Measurements from ENCODE around the gene NANOS2.

The NANOS2 gene

DNA sequence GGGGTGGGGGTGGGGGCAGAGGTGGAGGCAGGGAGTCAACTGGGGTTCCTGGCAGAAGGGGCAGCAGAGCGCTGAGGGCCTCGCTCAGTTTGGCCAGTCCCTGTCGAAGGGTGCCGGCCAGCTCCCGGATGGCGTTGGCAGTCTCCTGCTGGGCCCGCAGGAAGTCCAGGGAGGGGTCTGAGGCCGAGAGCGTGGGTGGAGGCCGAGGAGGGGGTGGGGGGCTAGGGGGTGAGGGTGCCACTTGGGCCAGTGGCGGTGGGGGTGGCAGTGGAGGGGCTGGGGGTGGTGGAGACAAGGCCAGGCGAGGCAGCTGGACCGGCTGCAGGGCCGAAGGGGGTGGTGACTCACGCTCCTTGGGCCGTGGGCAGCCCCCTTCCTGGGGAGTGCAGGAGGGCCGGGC is 23.7 kb downstream of the NANOS2 start:
- no peak for DNase-seq

- no peak for DNase-seq
These were observed 25.2 kb downstream of the NANOS2 start for GRCh38 chr19:45889210-45889885.

- no peak for DNase-seq
These were observed 27.3 kb downstream of the NANOS2 start for GRCh38 chr19:45887200-45887710.

GRCh38 chr19:45886427-45887199 is 28.0 kb downstream of the NANOS2 start:
- DNase-seq = peak; percentile 92

- peak; percentile 90 for DNase-seq
These were observed 28.8 kb downstream of the NANOS2 start, which contains the start of gene IRF2BP1 for GRCh38 chr19:45885556-45886426. Gene IRF2BP1, minus strand, starts transcription at chr19:45886141. Its CDS starts 367 bp downstream, at chr19:45885774.

GRCh38 chr19:45884682-45885555 is 29.7 kb downstream of the NANOS2 start:
- DNase-seq = no peak

- DNase-seq = no peak
These were observed 30.5 kb downstream of the NANOS2 start for GRCh38 chr19:45883881-45884681.

GRCh38 chr19:45883586-45883880 is 31.0 kb downstream of the NANOS2 start:
- DNase-seq = no peak

DNA sequence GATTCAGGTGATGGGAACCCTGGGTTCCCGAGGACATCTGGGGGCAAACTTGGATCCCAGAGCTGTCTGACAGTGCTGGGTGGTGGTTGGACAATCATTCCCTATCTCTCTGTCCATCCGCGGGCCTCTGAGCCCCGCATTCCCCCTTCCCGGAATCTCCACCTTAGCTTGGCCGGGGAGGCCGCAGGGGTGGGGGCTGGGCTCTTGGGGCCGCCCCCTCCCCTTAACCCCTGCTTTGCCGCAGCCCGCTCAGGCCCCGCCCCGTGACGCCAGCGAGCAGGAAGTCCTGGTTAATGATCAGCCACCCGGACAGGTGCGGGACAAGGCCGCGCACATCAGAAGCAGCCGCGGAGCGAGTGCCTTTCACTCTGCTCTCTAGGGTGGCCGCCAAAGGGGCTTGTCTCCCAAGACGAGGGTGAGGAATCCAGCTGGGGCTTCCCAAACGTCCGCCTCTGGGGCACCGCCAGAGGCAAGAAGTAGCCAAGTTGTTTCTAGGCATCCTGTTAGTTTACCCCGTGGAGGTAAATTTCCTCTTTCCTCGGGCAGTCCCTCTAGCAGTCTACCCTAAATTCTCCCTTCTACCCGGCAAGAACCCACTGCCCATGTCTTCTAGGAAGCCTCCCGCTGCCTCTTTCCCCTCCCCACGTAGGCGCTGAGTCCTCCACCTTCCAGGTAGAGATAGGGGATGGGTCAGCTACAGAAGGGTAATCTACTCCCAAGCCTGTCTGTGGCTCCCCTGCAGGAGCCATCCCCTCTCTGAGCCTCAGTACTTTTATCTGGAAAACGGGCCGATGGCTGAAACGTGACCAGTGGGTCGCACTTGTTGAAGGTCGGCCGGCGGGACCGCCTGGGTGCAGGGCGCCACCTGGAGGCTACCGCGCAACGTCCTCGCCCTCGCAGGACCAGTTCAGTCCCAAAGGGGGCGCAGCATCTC is 31.7 kb downstream of the NANOS2 start:
- peak; percentile 41 for DNase-seq

DNA sequence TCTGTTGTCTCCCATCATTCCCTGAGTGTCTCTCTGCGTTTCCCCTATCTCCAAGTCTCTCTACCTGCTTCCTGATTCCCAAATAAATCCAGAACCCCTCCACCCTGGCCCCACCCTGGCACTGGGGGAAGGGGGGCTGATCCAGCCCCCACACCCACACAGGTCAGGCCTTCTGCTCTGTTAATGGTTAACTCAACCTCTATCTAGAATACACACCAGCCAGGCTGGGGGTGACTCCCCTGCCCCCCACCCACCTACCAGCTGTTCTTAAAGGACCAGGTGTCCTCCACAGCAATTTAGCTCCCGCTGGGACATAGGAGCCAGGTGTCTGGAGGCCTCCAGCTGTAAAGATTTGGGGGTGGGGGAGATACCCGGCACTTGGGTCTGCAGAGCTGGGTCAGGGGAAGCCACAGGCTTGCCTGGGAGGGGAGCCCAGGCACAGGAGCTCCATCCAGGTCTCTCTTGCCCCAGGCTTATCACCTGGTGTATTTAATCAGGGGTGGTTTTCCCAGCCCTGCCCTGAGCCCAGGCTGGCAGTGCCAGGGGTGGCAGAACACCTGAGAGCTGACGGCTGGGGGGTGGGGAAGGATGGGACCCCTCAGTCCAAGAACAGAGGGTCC is 32.6 kb downstream of the NANOS2 start:
- no peak for DNase-seq

DNA sequence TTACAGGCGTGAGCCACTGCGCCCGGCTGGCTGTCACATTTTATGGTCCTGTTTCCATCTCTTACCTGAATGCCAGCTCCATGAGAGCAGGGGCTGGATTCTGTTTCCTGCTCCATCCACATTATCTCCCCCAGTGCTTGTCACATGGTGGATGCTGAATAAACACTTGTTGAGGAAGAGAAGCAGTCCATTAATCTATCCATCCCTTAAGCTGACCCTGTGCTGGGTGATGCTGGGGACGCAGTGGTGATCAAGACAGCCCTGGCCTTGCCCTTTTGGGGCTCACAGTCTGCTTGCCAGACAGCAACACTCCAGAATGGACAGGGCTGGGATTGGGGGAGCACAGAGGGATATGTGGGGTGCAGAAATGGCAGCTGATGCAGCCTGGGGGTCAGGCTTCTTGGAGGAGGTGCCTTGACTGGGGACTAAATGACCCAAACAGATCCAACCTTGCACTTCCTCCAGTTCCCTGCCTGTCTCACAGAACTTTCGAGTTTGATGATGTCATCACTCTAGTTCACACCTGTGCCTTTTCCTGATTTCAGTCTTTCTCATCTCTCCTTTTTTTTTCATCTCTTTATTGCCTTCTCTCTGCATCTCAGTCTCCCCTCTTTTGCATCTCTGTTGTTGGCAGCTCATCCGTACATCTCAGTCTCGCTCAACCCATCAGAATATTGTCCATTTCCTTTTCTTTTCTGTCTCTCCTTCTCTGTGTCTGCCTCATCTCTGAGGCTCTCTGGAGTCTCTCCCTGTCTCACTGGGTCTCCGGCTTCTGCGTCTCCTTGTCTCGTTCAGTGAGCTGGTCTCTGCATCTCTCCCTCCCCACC is 33.3 kb downstream of the NANOS2 start:
- no peak for DNase-seq

GRCh38 chr19:45879971-45880370 is 34.6 kb downstream of the NANOS2 start:
- no peak for DNase-seq

DNA sequence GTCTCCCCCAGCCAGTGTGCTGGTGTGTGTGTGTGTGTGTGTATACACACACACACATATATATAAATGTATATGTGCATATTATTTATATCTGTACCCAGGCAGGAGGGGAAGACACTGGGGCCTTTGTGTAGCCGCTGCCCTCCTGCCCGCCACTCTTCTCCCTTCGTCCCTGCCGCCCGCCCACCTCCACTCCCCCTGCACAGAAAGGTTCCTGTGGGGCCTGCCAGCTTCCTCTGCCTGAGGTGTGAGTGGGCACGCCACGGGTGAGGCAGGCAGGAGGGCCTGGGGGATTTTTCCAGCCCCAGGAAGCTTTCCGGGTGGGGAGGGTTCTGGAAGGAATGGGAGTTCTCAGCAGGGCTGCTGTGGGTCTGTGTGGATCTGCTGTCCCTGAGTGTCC is 35.5 kb downstream of the NANOS2 start:
- no peak for DNase-seq

DNA sequence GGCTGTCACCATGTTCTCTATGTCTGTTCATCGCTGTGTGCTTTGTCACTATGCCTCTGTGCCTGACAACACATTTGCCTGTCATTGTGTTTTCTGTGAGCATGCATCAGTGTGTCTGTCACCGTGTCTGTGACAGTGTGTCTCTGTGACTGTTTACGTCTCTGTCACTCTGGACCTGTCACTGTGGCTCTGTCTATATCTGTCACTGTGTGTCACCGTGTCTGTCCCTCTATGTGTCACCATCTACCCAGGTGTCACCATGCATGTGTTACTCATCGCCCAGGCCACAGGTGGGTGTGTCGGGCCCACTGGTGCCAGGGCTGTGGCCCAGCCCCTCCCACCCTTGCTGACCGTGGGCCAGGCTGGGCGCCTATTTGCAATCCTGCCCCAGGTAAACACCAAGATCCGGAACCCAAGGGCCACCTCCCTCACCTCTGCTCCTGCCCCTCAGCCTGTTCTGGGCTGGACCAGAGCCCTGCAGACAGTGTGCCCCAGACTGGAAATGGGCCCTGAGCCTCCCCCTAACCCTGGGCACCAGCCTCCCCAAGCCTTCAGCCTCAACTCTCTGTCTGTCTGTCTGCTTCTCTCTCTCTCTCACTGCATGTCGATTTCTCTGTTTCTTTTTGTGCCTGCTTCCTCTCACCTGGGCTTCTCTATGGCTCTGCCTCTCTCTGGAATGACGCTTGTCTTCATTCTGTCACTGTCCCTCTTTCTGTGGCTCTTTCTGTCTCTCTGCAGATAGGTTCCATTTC is 36.4 kb downstream of the NANOS2 start:
- no peak for DNase-seq

DNA sequence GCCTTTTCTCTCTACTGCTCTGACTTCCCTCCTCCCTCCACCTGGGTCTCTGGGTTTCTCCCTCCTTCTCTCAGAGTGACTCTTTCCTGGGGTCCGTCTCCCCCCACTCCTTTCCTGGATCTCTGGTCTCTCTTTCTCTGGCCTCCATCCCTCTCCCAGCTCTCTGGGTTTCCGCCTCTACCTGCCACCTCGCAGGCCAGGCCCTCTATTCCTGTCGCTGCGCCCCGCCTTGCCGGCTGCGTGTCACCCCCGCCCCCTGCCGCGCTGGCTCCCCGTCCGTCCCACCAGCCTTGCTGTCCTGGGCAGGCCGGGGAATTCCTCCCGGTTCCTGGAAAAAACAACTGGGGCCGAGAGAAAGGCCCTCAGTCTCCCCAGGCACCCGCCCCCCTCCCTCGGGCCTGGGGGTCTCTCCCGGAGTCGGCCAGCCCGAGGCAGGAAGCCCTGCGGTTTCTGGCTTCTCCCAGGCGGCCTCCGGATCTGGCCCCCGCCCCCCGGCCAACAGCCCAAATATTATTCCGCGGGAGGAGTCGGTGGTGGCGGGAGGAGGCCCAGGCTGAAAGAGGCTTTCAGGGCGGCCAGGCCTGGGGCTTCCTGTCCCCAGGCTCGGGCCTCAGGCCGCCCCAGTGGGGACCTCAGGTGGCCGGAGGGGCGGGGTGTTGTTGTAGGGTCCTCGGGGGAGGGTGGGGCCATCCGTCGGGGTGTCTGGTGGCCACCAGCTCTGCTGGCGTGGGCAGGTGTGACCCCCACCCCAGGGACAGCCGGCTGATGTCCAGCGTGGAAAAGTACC is 38.0 kb downstream of the NANOS2 start:
- DNase-seq = no peak

GRCh38 chr19:45876161-45876410 is 38.5 kb downstream of the NANOS2 start:
- DNase-seq = no peak

DNA sequence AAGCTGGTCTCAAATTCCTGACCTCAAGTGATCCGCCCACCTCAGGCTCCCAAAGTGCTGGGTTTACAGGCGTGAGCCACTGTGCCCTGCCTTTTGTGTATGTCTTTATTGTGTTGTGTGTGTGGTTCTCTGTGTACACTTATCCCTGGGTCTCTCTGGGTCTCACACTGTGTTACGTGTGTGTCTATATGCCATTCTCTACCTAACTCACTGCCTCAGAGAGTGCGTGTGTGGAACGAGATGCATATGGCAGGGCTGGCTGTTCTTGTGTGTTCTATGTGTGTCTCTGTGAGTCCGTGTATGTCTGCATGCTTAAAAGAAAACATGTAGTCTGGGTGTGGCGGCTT is 40.0 kb downstream of the NANOS2 start:
- DNase-seq = no peak

Data from NCI-H226 (cell line).